ENCODE results near the gene CLDN24.
"Not testable (repeated sequence)": the region's sequence is repeated elsewhere in the genome, so short reads cannot be mapped to it uniquely, and the experiment has no call there.

CLDN24 gene

GRCh38 chr4:183347146-183347545 lies 24.9 kb upstream of the CLDN24 start:
- DNase-seq, result no peak

- DNase-seq, result no peak
These were observed 23.0 kb upstream of the CLDN24 start for GRCh38 chr4:183345261-183345660.

GRCh38 chr4:183344523-183345255 lies 22.5 kb upstream of the CLDN24 start:
- DNase-seq, result no peak

- no peak for DNase-seq
These were observed 21.5 kb upstream of the CLDN24 start for GRCh38 chr4:183343730-183344129.

GRCh38 chr4:183342541-183343533 lies 20.6 kb upstream of the CLDN24 start:
- no peak for DNase-seq

- no peak for DNase-seq
These were observed 15.6 kb upstream of the CLDN24 start for GRCh38 chr4:183337833-183338232.

GRCh38 chr4:183337349-183337748 lies 15.1 kb upstream of the CLDN24 start:
- no peak for DNase-seq

GRCh38 chr4:183335369-183335940 lies 13.2 kb upstream of the CLDN24 start:
- no peak for DNase-seq

GRCh38 chr4:183333983-183334382 lies 11.8 kb upstream of the CLDN24 start:
- no peak for DNase-seq

- DNase-seq, result no peak
These were observed 11.0 kb upstream of the CLDN24 start for GRCh38 chr4:183333202-183333601.

GRCh38 chr4:183332447-183332846 lies 10.2 kb upstream of the CLDN24 start:
- DNase-seq, result no peak

- DNase-seq, result no peak
These were observed 8.6 kb upstream of the CLDN24 start for GRCh38 chr4:183330841-183331240.

- no peak for DNase-seq
These were observed 7.9 kb upstream of the CLDN24 start for GRCh38 chr4:183329954-183330742.

- DNase-seq, result no peak
These were observed 7.0 kb upstream of the CLDN24 start for GRCh38 chr4:183329244-183329643.

GRCh38 chr4:183328832-183329231 lies 6.6 kb upstream of the CLDN24 start:
- DNase-seq, result no peak

- no peak for DNase-seq
These were observed 5.6 kb upstream of the CLDN24 start for GRCh38 chr4:183327827-183328226.

GRCh38 chr4:183326853-183327252 lies 4.6 kb upstream of the CLDN24 start:
- no peak for DNase-seq

- not testable (repeated sequence) for DNase-seq
These were observed 4.2 kb upstream of the CLDN24 start for GRCh38 chr4:183326387-183326786.

- DNase-seq, result no peak
These were observed 2.4 kb upstream of the CLDN24 start for GRCh38 chr4:183324619-183325018.

- not testable (repeated sequence) for DNase-seq
These were observed 1.8 kb upstream of the CLDN24 start for GRCh38 chr4:183324056-183324455.

GRCh38 chr4:183323295-183323694 lies 1.1 kb upstream of the CLDN24 start:
- DNase-seq, result no peak

- DNase-seq, result no peak
These were observed 710 bp downstream of the CLDN24 start for GRCh38 chr4:183321516-183321915.

- DNase-seq, result no peak
These were observed 1.1 kb downstream of the CLDN24 start for GRCh38 chr4:183321079-183321478.

All from CD4-positive, alpha-beta T cell treated with Interleukin-17A for 4 hours (primary cell).